GM18861 (cell line): ENCODE data around the gene BTG4.

Experiments used
- ATAC-seq: cut with Tn5 transposase; IDR thresholded peaks from one replicate; pipeline ENCODE4 v1.9.1; 2021; ENCODE audit not compliant: unreplicated experiment

BTG4 gene

GRCh38 chr11:111537336-111537860 is 25.2 kb upstream of the BTG4 start:
- no peak for ATAC-seq

- no peak for ATAC-seq
These were observed 23.1 kb upstream of the BTG4 start for GRCh38 chr11:111535281-111535680.

GRCh38 chr11:111532365-111532709 is 20.2 kb upstream of the BTG4 start:
- ATAC-seq, result no peak

GRCh38 chr11:111531687-111532364 is 19.6 kb upstream of the BTG4 start:
- ATAC-seq, result peak; percentile 67

- no peak for ATAC-seq
These were observed 18.9 kb upstream of the BTG4 start for GRCh38 chr11:111531136-111531535.

- ATAC-seq, result no peak
These were observed 17.9 kb upstream of the BTG4 start for GRCh38 chr11:111530091-111530490.

GRCh38 chr11:111528557-111528956 is 16.4 kb upstream of the BTG4 start:
- no peak for ATAC-seq

GRCh38 chr11:111527279-111527678 is 15.1 kb upstream of the BTG4 start:
- no peak for ATAC-seq

- no peak for ATAC-seq
These were observed 14.3 kb upstream of the BTG4 start for GRCh38 chr11:111526501-111526900.

GRCh38 chr11:111525456-111525855 is 13.3 kb upstream of the BTG4 start:
- no peak for ATAC-seq

GRCh38 chr11:111524056-111524455 is 11.9 kb upstream of the BTG4 start:
- no peak for ATAC-seq

- ATAC-seq, result no peak
These were observed 11.2 kb upstream of the BTG4 start for GRCh38 chr11:111523343-111523742.

GRCh38 chr11:111522426-111522825 is 10.2 kb upstream of the BTG4 start:
- no peak for ATAC-seq

GRCh38 chr11:111521135-111521534 is 8.9 kb upstream of the BTG4 start:
- ATAC-seq, result no peak

GRCh38 chr11:111520560-111520959 is 8.4 kb upstream of the BTG4 start:
- no peak for ATAC-seq

GRCh38 chr11:111518668-111519067 is 6.5 kb upstream of the BTG4 start:
- no peak for ATAC-seq

- ATAC-seq, result no peak
These were observed 3.4 kb upstream of the BTG4 start for GRCh38 chr11:111515591-111515990.

GRCh38 chr11:111514216-111515031 is 2.2 kb upstream of the BTG4 start, which contains the start of gene HOATZ:
Gene HOATZ (plus strand): TSS chr11:111514778. CDS start chr11:111514785, 7 bp downstream.
- ATAC-seq, result no peak

GRCh38 chr11:111513240-111513605 is 1.0 kb upstream of the BTG4 start:
- no peak for ATAC-seq

- ATAC-seq, result no peak
These were observed 1.9 kb downstream of the BTG4 start for GRCh38 chr11:111510311-111510710.

- ATAC-seq, result no peak
These were observed 9.6 kb downstream of the BTG4 start for GRCh38 chr11:111502611-111503010.

GRCh38 chr11:111500481-111500880 is 11.7 kb downstream of the BTG4 start:
- no peak for ATAC-seq
